CMK (cell line): ENCODE measurements around the gene CD300LG.

Experiments used
- DNase-seq: peaks from one replicate; pipeline ENCODE4 v3.0.0-alpha.2; 2010; ENCODE audit warnings: low read depth

The CD300LG gene

GRCh38 chr17:43907425-43907981 is 60.5 kb downstream of the CD300LG start, which contains the start of gene MPP2:
Gene MPP2, minus strand, starts transcription at chr17:43907536. Its CDS starts 3,076 bp downstream, at chr17:43904460.
- DNase-seq: no peak

DNA sequence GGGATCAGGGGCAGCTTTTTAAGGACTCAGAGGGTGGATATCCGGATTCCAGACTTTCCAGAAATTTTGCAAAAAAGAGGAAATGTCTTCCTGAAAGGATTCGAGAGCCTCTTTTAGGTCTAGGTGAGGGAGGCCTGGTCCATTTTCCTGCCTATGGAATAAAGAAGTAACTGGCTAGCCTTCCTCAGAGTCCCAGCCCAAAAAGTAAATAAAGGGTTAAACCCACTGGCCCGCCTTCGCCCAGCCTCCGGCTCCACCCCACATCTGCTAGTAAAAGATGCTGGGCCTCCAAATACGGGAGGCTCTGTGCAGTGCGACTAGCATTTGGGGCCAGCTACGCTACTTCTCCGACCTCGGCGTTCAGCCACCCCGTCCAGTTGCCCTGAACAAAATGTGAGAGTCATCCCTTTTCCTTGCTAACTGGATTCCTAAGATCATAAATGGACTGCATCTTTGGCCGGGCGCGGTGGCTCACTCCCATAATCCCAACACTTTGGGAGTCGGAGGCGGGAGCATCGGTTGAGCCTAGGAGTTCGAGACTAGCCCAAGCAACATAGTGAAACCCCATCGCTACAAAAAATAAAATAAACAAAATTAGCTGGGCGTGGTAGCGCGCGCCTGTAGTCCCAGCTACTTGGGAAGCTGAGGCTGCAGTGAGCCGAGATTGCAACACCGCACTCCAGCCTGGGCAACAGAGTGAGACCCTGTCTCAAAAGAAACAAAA is 61.2 kb downstream of the CD300LG start:
- no peak for DNase-seq

DNA sequence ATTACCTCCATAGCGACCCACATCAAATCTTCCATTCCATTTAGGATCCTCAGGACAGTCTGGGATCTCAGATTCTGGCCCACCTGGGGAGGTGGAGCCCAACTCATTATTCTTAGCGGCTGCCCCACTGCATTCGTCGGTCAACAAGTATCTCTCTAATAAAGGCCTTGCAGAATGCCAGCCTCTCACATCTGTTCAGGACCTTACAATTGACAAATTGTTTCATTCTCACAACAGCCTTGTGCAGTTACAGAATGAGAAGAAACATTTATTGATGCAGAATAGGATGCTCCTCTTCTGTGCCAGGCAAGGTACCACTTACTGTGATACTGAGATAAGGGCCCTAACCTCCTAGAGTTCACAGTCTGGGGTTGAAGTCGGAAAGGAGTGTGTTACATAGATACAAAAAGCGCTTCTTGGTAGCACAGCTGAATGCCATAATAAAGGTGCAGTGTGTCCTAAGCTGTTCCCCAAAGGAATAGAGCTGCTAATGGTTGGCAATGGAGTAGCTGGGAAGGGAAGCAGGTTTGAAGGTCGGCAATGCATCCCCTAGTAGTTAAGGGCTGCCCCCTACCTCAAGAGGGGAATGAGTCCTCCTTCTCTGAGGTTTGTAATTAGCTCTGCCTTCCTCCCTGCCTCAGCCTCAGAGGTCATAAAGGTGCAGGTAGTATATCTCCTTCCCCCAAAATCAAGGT is 62.7 kb downstream of the CD300LG start:
- DNase-seq: no peak

DNA sequence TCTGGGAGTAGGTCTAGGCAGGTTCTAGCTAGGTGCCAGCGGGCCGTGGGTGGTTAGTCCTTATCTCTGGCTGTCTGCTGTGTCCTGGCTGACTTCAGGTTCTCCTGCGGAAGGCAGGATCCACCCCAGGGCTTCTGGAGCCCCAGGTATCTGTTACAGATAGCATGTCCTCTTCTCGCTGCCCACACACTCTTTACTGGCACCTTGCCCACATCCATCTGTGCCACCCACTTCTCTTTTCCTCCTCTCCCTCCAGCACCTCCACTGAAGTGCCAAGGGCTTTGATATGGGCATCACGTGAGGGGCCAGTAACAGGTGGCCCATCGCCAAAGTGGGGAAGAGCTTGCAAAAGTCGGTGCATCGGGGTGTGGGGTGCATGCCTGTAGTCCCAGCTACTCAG is 64.9 kb downstream of the CD300LG start:
- no peak for DNase-seq

- no peak for DNase-seq
These were observed 65.8 kb downstream of the CD300LG start for GRCh38 chr17:43912635-43913304.
